Activated CD4-positive, alpha-beta T cell treated with anti-CD3 and anti-CD28 coated beads, Interleukin-2, amount 50 U/mL, for 16 hours (primary cell): Measurements from ENCODE around the gene LMNTD2.

Experiments used
- DNase-seq: peaks from one replicate; pipeline ENCODE4 v3.0.0-alpha.2; 2020

Gene LMNTD2

DNA sequence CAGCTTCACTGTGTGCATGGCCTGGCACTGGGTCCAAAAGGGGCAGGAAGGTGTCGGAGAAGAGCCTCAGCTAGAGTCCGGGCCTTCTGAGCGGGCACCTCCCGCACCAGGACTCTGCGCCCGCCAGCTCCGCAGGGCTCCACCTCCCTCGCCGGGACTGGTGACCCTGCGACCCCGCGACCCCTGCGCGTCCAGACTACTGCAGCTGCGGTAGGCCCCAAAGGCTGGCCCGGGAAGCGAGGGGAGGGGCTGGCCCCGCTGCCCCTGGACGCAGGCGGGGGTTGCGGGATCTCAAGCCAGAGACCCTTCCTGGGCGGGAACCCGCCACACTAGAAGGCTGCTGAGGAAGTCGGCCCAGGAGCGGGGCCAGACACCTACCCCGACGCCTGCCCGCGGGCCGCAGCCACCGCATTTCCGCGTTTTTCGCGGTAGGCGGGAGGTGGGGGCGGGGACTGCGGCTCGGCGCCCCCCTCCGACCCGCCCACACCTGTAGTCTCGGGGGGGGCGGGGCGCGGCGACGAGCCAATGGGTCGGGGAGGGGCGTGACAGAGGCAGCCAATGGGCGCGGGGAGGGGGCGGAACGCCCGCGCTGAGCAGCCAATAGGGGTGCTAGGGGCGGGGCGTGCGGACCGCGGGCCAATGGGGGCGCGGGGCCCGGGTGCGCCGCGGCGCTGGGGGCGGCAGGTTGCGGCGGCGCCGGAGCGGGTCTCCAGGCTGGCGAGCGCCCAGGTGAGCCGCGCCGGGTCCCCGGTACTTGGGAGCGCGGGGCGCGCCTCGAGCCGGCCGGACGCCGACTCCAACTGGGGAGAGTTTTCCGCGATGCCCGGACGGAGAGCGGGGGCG, at the start of gene LMNTD2, which contains the start of gene RASSF7:
TSS of gene LMNTD2 (minus strand) at position 434 of the 843 bp plus-strand sequence. CDS start at position 412, 22 bp downstream.
TSS of gene RASSF7 (plus strand) at position 666 of the 843 bp plus-strand sequence. CDS start 799 bp downstream, outside the sequence.
- peak; percentile 94 for DNase-seq

GRCh38 chr11:609341-609811, 48.8 kb upstream of the LMNTD2 start:
- DNase-seq, result no peak

DNA sequence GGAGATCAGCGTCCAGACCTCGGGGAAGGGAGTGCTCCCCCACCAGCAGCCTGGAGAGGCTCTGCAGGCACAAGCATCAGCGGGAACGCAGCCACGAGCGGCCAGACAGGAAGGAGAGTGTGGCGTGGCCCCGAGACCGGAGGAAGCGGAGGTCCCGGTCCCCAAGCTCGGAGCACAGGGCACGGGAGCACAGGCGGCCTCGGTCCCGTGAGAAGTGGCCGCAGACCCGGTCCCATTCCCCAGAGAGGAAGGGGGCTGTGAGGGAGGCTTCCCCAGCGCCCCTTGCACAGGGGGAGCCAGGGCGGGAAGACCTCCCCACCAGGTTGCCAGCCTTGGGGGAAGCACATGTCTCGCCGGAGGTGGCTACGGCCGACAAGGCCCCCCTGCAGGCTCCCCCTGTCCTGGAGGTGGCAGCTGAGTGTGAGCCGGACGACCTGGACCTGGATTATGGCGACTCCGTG, 48.3 kb upstream of the LMNTD2 start:
- DNase-seq, result no peak

DNA sequence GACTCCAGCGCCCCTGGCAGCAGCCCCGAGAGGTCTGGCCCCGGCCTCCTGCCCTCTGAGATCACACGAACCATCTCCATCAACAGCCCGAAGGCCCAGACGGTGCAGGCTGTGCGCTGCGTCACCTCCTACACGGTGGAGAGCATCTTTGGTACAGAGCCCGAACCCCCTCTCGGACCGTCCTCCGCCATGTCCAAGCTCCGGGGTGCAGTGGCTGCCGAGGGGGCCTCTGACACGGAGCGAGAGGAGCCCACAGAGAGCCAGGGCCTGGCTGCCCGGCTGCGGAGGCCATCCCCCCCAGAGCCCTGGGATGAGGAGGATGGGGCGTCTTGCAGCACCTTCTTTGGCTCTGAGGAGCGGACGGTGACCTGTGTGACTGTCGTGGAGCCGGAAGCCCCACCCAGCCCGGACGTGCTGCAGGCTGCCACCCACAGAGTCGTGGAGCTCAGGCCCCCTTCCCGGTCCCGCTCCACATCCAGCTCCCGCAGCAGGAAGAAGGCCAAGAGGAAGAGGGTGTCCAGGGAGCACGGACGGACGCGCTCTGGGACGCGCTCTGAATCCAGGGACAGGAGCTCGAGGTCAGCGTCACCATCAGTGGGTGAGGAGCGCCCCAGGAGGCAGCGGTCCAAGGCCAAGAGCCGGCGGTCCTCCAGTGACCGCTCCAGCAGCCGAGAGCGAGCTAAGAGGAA, 47.6 kb upstream of the LMNTD2 start:
- DNase-seq, result no peak

GRCh38 chr11:607020-607780, 46.7 kb upstream of the LMNTD2 start:
- no peak for DNase-seq

DNA sequence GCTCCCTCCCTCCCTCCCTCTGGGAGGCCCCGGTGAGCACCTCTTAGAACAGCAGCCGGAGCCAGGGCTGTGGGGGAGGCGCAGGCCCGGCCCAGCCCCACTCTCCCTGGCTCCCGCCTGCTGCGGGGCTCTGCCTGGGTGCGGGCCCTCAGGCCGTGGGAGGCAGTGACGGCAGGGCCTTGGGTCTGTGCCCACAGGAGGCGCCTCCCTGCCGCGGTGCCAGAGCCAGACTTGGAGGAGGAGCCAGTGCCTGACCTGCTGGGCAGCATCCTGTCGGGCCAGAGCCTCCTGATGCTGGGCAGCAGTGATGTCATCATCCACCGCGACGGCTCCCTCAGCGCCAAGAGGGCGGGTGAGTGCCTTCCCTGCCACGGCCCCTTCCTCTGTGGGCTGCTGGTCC, 45.7 kb upstream of the LMNTD2 start:
- DNase-seq, result no peak

- no peak for DNase-seq
These were observed 45.0 kb upstream of the LMNTD2 start for GRCh38 chr11:605286-606129.

DNA sequence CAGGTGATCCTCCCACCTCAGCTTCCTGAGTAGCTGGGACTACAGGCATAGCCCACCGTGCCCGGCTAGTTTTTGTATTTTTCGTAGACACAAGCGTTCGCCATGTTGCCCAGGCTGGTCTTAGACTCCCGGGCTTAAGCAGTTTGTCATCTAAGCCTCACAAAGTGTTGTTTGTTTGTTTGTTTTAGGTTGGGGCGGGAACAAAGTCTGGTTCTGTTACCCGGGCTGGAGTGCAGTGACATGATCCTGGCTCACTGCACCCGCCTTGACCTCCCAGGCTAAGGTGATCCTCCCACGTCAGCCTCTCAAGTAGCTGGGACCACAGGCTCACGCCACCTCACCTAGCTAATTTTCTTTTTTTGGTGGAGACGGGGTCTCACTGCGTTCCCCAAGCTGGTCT, 42.6 kb upstream of the LMNTD2 start:
- no peak for DNase-seq

DNA sequence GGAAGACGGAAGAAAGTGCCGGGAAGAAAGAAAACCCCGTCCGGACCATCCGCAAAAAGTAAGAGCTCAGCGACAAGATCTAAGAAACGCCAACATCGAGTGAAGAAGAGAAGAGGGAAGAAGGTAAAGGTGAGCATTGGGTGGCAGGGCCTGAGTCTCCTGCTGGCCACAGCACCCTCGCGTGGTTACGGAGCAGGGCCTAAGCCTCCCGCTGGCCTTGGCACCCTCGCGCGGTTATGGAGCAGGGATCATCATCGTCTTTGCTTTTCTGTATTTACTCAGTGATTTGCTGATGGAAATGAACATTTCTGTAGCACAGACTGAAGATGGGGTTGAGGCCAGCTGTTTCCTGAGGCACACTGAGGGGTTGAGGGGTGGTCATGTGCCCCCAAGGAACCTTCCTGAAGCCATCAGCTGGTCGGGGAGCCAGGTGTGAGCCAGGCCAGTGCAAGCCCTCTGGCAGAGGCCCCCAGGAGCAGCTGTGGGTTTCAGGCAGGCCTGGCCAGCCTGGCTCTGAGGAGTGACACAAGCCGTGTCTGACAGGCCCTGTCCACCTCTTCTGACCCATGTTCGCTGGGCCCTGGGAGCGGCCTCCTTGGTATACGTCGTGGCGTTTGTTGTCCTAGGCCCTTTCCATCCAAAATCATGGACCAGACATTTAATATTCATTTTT, 41.2 kb upstream of the LMNTD2 start:
- no peak for DNase-seq

GRCh38 chr11:598005-598680, 37.6 kb upstream of the LMNTD2 start:
- DNase-seq, result no peak

GRCh38 chr11:597166-597725, 36.7 kb upstream of the LMNTD2 start:
- DNase-seq, result no peak

DNA sequence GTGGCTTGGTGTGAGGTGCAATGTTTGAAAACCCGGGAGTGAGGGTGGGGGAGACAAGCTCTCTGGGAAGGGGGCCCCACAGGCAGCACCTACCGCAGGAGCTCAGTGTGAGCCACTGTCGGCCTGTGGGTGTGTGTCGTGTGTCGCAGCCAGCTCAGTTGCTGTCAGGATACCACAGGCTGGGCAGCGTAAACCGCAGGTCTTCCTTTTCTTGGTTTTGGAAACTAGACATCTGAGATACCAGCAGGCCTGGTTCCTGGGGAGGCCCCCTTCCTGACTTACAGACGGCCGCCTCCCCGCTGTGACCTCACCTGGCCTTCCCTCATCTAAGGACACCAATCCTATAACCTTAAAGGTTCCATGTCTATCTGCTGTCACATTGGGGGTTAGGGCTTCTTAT, 35.8 kb upstream of the LMNTD2 start:
- peak; percentile 34 for DNase-seq

GRCh38 chr11:595400-595799, 34.9 kb upstream of the LMNTD2 start:
- DNase-seq, result no peak

DNA sequence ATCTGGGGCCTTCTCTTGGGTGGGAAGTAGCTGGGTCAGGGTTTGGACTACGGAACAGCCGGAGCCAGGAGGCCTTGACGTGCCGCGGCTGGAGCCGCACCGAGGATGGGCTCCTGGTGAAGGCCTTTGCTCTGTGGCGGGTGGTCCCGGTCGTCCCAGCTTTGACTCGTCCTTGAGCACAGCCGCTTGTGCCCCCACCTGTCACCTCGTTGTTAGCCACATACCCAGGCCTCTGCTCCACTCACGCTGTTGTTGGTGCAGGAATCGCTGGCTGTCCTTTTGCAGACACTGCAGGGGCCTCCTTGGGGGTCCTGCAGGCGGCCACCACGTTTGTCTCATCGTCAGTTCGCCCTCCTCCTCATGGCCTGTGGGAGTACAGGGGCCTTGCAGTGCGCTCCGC, 32.8 kb upstream of the LMNTD2 start:
- no peak for DNase-seq

DNA sequence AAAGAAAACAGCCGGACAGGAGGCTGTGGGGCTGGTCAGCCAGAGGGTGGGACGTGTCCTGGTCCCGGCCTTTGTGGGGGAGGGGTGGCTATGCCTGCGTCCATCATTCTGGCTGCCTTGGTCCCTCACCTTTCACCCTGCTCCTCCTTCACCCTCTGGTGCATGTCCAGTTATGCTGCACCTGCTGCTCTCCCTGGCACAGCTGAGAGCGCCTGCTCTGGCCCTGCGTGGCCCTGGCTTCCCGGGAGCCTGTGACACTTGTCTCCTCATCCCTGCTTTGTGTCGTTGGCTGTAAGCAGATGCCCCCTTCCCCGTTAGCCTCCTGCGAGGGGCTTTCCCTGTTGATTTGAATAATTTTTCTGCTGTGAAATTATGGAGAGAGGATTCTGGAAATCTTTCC, 32.4 kb upstream of the LMNTD2 start:
- DNase-seq, result no peak

DNA sequence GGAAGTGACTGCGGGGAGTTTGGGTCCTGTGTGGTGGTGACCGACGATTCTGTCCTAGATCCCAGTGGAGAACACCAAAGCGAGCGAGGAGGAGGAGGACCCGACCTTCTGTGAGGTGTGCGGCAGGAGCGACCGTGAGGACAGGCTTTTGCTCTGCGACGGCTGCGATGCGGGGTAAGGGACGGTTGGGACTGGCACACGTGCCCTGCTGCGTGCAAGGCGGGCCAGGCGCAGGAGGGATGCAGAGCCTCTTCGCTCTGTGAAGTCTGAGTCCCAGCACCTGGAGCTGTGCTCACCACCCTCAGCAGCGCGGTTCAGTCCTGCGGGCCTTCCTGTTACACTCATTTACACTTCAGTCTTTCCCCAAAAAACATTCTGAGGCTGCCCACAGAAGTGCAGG, 32.0 kb upstream of the LMNTD2 start:
- DNase-seq, result no peak

DNA sequence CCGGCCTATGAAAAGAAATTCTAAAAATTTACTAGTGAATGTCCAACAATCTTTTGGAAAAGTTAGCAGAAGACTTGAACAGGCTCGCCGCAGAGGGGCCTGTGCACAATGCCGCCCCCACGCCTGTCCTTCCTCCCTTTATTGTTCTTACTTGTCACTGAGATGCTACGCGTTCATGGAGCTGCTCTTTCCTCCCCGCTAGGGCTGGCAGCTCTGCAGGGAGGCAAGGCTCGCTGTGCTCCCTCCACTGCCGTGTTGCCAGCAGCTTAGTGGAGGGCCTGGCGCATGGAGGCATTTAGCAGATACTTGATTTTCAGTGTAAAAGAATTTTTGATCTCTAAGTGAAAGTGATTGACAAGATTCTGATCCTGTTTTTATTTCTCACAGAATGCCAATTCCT, 30.5 kb upstream of the LMNTD2 start:
- no peak for DNase-seq

DNA sequence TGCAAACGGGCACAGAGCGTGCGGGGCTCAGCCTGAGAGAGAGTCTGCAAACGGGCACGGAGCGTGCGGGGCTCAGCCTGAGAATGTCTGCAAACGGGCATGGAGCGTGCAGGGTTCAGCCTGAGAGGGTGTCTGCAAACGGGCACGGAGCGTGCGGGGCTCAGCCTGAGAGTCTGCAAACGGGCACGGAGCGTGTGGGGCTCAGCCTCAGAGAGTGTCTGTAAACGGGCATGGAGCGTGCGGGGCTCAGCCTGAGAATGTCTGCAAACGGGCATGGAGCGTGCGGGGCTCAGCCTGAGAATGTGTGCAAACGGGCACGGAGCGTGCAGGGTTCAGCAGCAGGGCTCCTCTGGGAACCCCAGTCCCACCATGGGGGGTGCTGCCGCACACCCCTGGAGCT, 29.3 kb upstream of the LMNTD2 start:
- no peak for DNase-seq

- peak; percentile 80 for DNase-seq
These were observed 27.4 kb upstream of the LMNTD2 start for GRCh38 chr11:587978-588380.

DNA sequence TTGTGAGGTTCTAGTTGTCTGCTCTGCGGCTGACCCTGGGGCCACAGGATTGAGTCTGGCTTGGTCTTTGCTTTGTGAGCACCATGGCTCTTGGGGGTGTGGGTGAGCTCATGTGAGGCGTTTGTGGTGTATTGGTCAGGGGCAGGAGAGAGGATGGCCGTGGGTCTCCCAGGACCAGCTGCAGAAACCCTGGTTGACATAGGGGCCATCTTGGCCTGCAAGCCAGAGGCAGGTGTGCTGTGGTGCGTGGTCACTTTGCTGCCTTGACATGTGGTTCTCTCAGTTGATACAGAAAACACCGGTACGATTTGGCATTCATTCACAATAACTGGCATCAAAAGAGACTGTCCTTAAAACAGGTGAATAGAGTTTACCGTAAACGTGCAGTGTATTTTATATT, 27.0 kb upstream of the LMNTD2 start:
- DNase-seq, result no peak
